Neural cell (in vitro differentiated cells): ENCODE measurements around the gene ZMYND19.

Experiments
- EP300 ChIP-seq: fragments of 450-650 bp; conservative IDR thresholded peaks from 2 replicates; pipeline ENCODE4 v1.6.1; 2014; ENCODE audit warnings: antibody characterized with exemption, mild to moderate bottlenecking, moderate library complexity; ENCODE audit not compliant: poor library complexity, severe bottlenecking
- EZH2 ChIP-seq: fragments of 200-600, 300-800 bp; shearing (Covaris generic), sonication (generic); IDR thresholded peaks from 2 replicates; pipeline ENCODE4 v1.6.1; 2014; ENCODE audit warnings: antibody characterized with exemption, low read length, borderline replicate concordance, mild to moderate bottlenecking; ENCODE audit not compliant: insufficient read depth, poor library complexity, severe bottlenecking
- MXI1 ChIP-seq: fragments of 450-650 bp; conservative IDR thresholded peaks from 2 replicates; pipeline ENCODE4 v1.6.1; 2014; ENCODE audit warnings: antibody characterized with exemption, mild to moderate bottlenecking; ENCODE audit not compliant: poor library complexity, severe bottlenecking
- POLR2AphosphoS5 ChIP-seq: IDR thresholded peaks from 2 replicates; pipeline ENCODE4 v1.6.1; 2012
- RAD21 ChIP-seq: fragments of 450-650 bp; conservative IDR thresholded peaks from 2 replicates; pipeline ENCODE4 v1.6.1; 2014; ENCODE audit warnings: antibody characterized with exemption, mild to moderate bottlenecking, moderate library complexity
- SMC3 ChIP-seq: fragments of 450-650 bp; conservative IDR thresholded peaks from 2 replicates; pipeline ENCODE4 v1.6.1; 2014; ENCODE audit warnings: antibody characterized with exemption, mild to moderate bottlenecking, moderate library complexity; ENCODE audit not compliant: poor library complexity
- TAF1 ChIP-seq: IDR thresholded peaks from 2 replicates; pipeline ENCODE4 v1.6.1; 2012; ENCODE audit warnings: low read depth
- TF ChIP-seq, protein P1 (sequence below): fragments of 450-650 bp; IDR thresholded peaks from 2 replicates; pipeline ENCODE4 v1.5.1; 2014; ENCODE audit warnings: antibody characterized with exemption, mild to moderate bottlenecking, moderate library complexity; ENCODE audit not compliant: poor library complexity, severe bottlenecking
- TF ChIP-seq, protein P2 (sequence below): IDR thresholded peaks from 2 replicates; pipeline ENCODE4 v1.6.1; 2012; ENCODE audit warnings: borderline replicate concordance

DNA sequence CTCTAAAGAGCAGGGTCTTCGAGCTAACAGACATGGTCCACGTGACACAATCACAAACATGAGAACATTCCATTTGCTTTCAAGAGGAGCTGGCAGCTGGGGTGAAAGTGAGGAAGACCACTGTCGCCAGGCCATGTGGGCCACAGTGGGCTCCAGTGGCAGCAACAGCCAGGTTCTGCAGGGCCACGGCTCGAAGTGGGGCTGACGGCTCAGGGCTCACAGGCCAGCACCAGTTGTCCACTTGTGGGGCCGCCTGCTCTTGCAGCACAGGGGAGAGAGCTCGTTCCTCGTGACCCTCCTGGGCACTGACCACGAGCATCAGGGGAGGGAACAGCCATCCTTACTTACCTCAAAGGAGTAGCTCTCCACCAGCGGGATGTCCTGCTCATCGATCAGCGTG, 2.0 kb downstream of the ZMYND19 start:
- no peak for TF ChIP-seq POLR2AphosphoS5
- TF ChIP-seq, protein P1, sequence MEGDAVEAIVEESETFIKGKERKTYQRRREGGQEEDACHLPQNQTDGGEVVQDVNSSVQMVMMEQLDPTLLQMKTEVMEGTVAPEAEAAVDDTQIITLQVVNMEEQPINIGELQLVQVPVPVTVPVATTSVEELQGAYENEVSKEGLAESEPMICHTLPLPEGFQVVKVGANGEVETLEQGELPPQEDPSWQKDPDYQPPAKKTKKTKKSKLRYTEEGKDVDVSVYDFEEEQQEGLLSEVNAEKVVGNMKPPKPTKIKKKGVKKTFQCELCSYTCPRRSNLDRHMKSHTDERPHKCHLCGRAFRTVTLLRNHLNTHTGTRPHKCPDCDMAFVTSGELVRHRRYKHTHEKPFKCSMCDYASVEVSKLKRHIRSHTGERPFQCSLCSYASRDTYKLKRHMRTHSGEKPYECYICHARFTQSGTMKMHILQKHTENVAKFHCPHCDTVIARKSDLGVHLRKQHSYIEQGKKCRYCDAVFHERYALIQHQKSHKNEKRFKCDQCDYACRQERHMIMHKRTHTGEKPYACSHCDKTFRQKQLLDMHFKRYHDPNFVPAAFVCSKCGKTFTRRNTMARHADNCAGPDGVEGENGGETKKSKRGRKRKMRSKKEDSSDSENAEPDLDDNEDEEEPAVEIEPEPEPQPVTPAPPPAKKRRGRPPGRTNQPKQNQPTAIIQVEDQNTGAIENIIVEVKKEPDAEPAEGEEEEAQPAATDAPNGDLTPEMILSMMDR: no peak
- TF ChIP-seq MXI1: no peak
- no peak for TF ChIP-seq TAF1
- no peak for TF ChIP-seq RAD21
- TF ChIP-seq, protein P2, sequence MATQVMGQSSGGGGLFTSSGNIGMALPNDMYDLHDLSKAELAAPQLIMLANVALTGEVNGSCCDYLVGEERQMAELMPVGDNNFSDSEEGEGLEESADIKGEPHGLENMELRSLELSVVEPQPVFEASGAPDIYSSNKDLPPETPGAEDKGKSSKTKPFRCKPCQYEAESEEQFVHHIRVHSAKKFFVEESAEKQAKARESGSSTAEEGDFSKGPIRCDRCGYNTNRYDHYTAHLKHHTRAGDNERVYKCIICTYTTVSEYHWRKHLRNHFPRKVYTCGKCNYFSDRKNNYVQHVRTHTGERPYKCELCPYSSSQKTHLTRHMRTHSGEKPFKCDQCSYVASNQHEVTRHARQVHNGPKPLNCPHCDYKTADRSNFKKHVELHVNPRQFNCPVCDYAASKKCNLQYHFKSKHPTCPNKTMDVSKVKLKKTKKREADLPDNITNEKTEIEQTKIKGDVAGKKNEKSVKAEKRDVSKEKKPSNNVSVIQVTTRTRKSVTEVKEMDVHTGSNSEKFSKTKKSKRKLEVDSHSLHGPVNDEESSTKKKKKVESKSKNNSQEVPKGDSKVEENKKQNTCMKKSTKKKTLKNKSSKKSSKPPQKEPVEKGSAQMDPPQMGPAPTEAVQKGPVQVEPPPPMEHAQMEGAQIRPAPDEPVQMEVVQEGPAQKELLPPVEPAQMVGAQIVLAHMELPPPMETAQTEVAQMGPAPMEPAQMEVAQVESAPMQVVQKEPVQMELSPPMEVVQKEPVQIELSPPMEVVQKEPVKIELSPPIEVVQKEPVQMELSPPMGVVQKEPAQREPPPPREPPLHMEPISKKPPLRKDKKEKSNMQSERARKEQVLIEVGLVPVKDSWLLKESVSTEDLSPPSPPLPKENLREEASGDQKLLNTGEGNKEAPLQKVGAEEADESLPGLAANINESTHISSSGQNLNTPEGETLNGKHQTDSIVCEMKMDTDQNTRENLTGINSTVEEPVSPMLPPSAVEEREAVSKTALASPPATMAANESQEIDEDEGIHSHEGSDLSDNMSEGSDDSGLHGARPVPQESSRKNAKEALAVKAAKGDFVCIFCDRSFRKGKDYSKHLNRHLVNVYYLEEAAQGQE: no peak
- no peak for TF ChIP-seq EP300
- TF ChIP-seq EZH2: no peak
- TF ChIP-seq SMC3: no peak
